Measurements from ENCODE around the gene ZNF782.

DNA sequence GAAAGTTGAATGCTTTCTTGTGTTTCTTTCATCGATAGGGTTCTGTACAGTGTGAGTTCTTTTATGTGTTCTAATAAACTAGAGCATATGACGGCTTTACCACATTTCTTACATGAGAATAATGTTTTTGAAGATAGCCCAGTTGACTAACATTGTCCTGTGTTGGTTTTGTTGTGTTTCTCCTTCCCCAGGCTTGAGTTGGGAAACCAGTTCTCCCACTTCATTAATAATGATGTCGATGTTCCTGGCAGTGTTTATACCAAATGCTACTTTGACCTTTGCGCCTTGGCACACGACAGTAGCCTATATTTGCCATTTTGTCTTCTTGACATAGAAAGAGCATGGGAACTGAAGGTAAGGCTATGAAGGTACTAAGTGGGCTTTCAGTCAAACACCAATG is 14.4 kb upstream of the ZNF782 start:
- no peak for TF ChIP-seq EZH2 (IDR thresholded peaks at IDR 0.05; ENCODE audit: low read depth)
- TF ChIP-seq, protein P1, sequence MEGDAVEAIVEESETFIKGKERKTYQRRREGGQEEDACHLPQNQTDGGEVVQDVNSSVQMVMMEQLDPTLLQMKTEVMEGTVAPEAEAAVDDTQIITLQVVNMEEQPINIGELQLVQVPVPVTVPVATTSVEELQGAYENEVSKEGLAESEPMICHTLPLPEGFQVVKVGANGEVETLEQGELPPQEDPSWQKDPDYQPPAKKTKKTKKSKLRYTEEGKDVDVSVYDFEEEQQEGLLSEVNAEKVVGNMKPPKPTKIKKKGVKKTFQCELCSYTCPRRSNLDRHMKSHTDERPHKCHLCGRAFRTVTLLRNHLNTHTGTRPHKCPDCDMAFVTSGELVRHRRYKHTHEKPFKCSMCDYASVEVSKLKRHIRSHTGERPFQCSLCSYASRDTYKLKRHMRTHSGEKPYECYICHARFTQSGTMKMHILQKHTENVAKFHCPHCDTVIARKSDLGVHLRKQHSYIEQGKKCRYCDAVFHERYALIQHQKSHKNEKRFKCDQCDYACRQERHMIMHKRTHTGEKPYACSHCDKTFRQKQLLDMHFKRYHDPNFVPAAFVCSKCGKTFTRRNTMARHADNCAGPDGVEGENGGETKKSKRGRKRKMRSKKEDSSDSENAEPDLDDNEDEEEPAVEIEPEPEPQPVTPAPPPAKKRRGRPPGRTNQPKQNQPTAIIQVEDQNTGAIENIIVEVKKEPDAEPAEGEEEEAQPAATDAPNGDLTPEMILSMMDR (conservative IDR thresholded peaks at IDR 0.05): no peak

Data from PC-9 (cell line).